ENCODE results near the gene METTL17. TPM values are rescaled to one million over a fixed set of nuclear protein-coding genes. Genes with fewer than 3 reads are reported as not detected.

METTL17 gene
- total and polyA plus RNA-seq, 9 of the 15 experiments (the other 6 are each of a cell fraction or from before 2014, with no cell fraction given): 65.6 to 150 (median 90.0) TPM

DNA sequence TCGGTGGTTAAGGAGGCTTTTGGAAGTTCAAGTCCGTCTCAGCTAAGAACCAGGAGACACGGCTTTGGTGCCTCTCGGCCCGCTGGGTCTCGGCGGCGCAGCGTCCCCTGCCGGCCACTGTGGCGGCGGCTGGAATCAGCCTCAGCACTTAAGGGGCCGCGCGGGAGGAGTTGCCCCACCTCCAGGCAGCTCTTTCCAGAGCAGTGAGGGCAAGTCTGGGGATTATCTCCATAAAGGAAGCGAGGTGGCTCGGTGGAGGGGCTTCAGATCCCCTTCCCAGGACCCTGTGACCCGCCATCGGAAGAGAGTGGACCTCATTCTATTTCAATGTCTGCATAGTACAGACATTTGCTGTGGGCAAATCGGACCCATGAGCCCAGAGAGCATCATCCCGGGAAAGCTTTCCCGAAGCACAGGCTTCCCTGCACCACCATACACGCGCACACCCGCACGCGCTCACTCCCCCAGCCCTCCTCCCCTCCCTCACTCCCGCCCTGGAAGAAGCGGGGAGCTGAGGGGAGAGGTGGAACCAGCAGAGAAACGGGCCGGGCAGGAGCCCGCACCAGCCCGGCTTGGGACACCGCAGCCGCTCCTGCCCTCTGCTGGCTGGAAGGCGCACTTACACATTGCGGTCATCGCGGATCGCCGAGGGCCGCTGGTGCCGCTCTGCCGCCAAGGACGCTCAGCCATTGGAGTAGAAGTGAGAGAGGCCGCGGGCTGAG lies 18.6 kb upstream of the METTL17 start (continued):
- TF ChIP-seq, protein P1, sequence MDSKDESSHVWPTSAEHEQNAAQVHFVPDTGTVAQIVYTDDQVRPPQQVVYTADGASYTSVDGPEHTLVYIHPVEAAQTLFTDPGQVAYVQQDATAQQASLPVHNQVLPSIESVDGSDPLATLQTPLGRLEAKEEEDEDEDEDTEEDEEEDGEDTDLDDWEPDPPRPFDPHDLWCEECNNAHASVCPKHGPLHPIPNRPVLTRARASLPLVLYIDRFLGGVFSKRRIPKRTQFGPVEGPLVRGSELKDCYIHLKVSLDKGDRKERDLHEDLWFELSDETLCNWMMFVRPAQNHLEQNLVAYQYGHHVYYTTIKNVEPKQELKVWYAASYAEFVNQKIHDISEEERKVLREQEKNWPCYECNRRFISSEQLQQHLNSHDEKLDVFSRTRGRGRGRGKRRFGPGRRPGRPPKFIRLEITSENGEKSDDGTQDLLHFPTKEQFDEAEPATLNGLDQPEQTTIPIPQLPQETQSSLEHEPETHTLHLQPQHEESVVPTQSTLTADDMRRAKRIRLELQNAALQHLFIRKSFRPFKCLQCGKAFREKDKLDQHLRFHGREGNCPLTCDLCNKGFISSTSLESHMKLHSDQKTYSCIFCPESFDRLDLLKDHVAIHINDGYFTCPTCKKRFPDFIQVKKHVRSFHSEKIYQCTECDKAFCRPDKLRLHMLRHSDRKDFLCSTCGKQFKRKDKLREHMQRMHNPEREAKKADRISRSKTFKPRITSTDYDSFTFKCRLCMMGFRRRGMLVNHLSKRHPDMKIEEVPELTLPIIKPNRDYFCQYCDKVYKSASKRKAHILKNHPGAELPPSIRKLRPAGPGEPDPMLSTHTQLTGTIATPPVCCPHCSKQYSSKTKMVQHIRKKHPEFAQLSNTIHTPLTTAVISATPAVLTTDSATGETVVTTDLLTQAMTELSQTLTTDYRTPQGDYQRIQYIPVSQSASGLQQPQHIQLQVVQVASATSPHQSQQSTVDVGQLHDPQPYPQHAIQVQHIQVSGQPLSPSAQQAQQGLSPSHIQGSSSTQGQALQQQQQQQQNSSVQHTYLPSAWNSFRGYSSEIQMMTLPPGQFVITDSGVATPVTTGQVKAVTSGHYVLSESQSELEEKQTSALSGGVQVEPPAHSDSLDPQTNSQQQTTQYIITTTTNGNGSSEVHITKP (IDR thresholded peaks at IDR 0.05; ENCODE audit: partially characterized antibody): no peak
- TF ChIP-seq PHF8 (IDR thresholded peaks at IDR 0.05; ENCODE audit: borderline replicate concordance, low read length) (peak; percentile 37; the same call in 1 of the 2 replicates), MED1 (CRISPR knock-in tag; IDR thresholded peaks at IDR 0.05; ENCODE audit: borderline replicate concordance) (no peak), TEAD2 (tag; IDR thresholded peaks at IDR 0.05) (no peak), BRD4 (IDR thresholded peaks at IDR 0.05) (no peak), DIDO1 (tag; IDR thresholded peaks at IDR 0.05; ENCODE audit: low read depth) (no peak), PPARD (CRISPR knock-in tag; IDR thresholded peaks at IDR 0.05) (no peak)
- TF ChIP-seq, protein P2, sequence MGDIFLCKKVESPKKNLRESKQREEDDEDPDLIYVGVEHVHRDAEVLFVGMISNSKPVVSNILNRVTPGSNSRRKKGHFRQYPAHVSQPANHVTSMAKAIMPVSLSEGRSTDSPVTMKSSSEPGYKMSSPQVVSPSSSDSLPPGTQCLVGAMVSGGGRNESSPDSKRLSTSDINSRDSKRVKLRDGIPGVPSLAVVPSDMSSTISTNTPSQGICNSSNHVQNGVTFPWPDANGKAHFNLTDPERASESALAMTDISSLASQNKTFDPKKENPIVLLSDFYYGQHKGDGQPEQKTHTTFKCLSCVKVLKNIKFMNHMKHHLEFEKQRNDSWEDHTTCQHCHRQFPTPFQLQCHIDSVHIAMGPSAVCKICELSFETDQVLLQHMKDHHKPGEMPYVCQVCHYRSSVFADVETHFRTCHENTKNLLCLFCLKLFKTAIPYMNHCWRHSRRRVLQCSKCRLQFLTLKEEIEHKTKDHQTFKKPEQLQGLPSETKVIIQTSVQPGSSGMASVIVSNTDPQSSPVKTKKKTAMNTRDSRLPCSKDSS (IDR thresholded peaks at IDR 0.05; ENCODE audit: low read depth, partially characterized antibody): no peak

All from K562 (cell line).